GM18508 (cell line): ENCODE data around the gene UBAC2.

Experiments used
- ATAC-seq: cut with Tn5 transposase; IDR thresholded peaks from one replicate; pipeline ENCODE4 v1.9.1; 2021; ENCODE audit warnings: moderate number of reproducible peaks; ENCODE audit not compliant: insufficient read depth, unreplicated experiment

The UBAC2 gene

GRCh38 chr13:99265821-99266426 is 65.3 kb downstream of the UBAC2 start:
- ATAC-seq: no peak

- ATAC-seq: no peak
Observed at GRCh38 chr13:99266827-99267226, 66.2 kb downstream of the UBAC2 start.

DNA sequence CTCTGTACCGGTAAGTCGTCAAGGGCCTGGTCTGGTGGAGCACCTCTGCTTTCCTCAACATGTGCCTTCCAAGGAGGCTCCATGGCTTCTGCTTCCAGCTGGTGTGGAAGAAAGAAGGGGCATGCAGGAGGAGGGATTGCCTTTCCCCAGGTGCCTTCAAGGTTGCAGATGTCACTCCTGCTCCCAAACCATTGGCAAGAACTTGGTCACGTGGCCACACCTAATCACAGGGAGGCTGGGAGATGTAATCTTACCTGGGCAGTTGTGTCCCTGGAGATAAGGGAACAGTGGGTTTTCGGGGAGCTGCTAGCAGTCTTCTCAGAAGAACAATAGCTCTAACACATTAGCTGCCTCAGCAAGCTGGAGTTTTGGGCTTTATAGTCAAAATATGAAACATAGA is 67.3 kb downstream of the UBAC2 start:
- no peak for ATAC-seq

DNA sequence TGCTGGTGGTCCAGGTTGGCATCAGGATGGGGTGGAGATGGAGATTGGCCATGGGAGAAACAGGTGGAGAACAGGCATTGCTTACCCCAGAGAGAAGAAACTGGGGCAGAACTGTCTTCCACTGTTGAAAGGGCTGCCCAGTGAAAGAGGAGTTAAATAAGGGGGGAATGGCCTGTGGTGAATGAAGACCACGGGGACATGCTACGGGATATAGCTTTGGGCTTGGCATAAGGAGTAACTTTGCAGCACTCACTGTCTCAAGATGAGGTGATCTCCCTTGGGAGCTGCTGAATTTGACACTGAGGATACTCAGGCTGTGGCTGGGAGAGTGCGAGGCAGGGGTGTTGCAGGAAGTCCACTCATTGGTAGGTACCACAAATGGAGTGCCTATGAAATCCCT is 68.2 kb downstream of the UBAC2 start:
- no peak for ATAC-seq

DNA sequence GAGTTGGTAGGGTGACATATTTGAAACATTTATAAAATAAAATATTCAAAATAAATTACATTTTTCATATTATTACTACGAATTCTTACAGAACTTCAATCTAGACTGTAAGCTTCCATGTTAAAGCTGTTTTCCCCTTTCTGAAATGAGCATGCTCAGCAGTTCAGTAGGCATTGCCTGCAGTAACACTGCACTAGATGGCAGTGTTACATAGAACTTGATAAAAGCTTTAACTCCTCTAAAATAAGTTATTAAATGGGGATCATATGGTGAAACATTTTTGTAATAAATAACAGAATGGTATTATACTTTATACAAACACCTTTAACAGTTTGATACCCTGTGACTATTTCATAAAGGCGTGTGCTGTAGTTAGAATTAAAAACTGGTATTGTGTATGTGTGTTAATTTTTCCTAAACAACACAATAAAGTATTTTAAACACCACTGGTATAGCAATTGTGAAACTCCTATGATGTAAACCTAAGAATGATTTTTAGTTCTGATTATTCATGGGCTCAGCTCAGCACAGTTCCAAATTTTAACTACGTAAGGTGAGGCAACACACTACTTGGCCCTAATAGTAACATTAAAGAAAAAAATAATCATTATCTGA is 69.1 kb downstream of the UBAC2 start:
- no peak for ATAC-seq

DNA sequence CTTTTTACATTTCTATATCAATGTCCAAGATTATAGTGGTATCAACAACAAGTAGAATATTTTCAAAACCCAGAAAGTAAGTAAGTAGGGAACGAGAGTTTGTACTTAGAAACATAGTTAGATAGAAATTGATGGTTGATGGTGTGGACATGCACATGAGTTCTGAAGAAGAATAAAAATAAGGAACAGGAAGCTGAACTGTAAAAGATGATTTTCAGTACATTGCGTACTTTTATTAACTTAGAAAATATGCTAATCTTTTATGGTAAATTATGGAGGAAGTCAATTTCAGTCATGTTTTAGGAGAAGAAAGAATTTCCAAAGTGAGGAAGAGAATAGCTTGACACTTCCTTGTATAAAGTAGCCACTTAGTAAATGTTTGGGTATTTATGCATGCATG is 69.9 kb downstream of the UBAC2 start:
- no peak for ATAC-seq

DNA sequence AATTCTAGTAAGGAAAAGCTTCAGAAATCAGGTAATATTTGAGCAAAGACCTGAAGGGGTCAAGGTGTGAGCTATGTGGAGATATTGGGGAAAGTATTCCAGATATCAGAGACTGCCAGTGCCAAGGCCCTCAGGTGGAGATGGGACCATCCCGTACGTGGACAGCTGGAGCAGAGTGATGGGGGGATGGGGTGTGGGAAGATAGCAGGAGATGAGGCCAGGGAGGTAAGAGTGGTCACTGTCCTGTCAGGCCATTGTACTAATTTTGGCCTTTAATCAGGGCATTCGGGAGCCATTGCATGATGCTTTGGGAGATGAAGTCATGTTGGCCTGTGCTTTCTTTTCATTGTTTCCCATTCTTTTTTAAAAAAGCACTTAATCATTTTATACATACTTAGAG is 70.6 kb downstream of the UBAC2 start:
- no peak for ATAC-seq

- no peak for ATAC-seq
Observed at GRCh38 chr13:99272481-99272880, 71.8 kb downstream of the UBAC2 start.

- no peak for ATAC-seq
Observed at GRCh38 chr13:99273128-99273527, 72.5 kb downstream of the UBAC2 start.

GRCh38 chr13:99275093-99275469 is 74.4 kb downstream of the UBAC2 start:
- ATAC-seq: no peak

DNA sequence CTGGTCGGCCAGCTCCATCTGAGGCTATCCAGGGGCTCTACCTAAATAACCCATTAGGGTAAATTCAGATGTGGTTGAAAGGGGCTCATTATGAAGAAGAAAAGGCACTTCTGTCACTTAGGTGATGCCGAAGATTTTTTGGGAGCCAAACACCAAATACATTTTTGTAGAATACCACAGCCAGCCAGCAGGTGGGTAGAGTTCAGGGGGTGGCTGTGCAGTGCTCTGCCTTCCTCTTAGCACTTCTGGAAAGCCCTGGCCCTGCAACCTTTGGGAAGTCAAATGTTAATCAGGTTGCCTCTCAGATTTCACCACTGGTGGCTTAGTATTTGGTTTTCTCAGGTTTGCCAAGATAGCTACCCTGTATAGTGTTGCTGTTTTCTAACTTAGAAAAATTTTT is 76.1 kb downstream of the UBAC2 start:
- no peak for ATAC-seq

DNA sequence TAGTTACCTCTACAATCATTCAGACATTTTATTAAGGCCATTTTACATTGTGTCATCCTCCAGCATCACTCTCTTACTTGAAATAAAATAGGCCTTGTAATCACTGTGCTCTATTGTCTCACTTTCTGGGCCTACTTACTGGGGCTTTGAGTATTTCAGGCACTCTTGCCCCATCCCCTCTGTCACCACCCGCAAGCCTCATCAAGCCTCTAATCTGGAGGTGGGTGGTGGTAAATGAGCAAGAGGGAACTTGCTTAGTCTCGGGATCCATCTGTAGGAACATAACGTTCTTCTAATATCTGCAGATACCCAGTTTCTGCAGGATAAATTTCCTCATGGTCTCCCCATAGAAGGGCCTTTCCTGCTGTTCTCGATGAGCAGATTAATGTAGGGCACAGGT is 77.0 kb downstream of the UBAC2 start:
- no peak for ATAC-seq

DNA sequence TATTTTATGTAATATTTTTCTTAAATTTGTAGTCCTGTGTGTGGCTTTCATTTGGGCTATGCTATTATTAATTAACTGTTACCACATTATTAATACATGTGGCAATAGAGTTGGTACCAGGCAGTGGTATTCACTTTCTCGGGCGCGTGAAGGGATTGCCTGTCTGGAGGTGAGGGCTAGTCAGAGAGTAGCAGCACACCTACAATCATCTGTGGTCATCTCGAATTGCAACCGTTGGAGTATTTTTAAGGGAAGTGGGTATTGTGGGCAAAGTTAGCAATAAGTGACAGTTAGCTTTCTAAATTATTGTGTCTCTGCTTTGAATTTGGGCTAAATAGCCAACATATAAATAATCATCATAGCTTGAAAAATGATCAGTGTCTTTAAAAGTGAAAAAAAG is 77.5 kb downstream of the UBAC2 start:
- no peak for ATAC-seq

DNA sequence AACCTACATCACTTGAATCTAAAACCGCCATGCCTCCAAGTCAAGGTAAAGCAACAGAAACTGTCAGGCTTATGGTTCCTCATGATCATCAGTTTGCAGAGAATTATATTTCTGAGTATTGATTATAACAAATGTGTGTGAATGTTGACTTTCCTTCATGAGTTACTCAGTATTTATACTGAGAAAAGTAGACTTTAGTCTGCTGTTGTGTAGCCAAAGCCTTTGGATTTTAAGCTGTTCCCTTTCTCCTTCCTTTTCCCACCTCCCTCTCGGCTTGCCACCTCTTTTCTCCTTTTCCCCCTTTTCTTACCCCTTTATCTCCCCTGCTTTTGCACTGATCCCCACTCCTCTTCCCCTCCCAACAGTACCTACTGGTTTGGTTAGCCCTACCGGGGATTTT is 78.2 kb downstream of the UBAC2 start:
- no peak for ATAC-seq

GRCh38 chr13:99279637-99280036 is 79.0 kb downstream of the UBAC2 start:
- no peak for ATAC-seq

DNA sequence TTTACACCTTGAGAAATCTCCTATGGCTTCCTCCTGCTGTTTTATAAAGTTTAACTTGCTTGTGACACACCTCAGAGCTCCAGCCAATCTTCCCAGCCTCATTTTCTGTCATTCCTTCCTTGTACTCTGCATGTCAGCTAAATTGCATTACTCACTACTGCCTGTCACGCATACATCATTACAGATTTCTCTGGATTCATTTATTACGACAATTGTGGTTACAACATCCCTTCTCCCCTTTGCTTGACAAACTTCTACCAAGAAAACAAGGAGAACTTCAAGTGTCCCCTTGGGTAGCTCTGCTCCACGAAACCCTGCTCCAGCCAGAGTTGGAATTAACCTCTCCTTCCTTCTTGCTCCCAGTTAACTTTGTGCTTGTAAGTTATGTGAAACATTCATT is 79.5 kb downstream of the UBAC2 start:
- ATAC-seq: no peak

DNA sequence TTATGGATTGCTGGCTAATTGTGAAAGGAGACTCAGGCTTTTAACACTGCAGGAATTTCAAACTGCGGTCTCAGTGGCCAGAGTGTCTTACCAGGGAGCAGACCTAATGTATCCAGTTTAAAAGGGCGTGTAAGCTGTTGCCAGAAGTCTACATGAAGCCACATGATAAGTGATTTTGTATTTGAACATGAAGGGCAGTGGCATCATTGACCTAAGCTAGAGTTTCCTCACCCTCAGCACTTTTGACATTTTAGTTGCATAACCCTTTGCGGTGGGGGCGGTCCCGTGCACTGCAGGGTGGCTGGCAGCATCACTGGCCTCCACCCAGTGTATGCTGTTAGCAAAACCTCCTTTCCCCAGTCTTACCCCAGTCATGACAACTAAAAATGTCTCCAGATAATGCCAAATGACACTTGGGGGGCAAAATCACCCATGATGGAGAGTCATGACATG is 81.2 kb downstream of the UBAC2 start:
- ATAC-seq: peak; percentile 45

DNA sequence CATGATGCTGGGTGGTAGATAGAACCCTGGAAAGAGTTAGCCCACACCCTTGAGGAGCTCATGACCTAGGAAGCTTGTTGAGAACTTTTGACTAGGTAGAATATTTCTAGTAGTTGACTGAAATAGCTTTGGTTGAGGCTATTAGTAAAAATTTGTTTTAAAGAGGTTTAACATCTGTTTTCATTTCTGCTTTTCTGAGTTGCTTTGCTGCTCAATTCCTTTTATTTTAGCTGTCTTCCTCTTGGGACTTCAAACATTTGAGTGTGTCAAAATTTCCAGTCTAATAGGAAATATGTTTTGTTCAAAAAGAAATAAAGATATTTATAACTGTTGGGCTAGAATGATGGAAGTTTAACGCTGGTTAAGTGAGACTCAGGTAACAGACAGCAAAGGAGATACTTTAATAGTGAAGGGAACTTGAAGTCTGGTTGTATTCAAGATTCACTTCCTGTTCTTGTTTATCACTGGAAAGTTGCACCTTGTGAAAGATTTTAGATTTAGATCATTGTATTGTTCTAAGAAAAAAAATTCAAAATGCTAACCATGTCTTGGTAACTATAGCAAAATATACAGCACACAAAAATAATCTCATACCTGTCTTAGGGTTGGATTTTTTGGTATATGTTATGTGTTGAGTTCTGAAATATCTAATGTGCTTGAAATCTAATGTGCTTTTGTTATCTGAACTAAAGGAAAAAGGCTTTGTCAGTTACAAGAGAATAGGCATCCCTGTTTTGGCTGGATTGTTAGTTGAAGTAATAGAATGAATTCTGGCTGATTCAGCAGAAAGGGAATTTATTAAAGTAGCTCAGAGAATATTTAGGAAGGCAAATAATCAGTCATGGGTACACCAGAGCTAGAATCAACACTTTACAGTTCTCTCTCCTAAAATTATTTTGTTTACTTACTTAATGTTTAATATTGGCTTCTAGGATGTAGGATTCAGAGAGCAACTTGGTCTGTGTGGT is 81.9 kb downstream of the UBAC2 start:
- peak; percentile 39 for ATAC-seq

- no peak for ATAC-seq
Observed at GRCh38 chr13:99285432-99286182, 85.0 kb downstream of the UBAC2 start.

DNA sequence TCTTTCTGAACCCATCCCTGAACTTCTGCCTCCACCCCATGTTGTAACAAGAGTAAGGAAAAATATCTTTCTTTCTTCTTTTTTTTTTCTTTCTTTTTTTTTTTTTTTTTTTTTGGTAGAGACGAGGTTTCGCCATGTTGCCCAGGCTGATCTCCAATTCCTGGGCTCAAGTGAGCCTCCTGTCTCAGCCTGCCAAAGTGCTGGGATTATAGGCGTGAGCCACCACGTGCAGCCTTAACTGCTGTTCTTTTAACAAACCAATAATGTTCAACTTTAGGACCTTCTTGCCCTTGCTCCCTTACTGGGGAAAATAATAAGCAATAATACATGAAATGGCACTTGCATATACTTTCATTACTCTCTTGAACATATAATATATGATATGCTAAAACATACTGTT is 86.9 kb downstream of the UBAC2 start:
- ATAC-seq: no peak

DNA sequence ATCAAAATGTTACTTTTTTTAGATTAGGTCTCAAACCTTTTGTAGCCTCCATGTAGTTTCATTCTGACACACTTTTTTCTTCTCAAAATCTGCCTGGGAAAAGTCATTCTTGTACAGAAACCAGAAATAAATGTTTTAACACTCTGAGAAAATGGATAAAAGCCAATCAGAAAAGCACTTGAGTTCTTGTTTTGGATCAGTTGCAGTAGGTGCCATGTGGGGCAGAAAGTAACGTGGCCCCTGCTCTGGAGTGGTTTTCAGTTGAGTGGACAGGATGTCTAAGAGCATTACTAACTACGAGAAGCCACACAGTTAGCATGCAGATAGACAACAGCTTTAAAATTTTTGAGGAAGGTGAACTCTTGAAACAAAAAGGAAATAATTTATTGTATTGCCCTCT is 87.4 kb downstream of the UBAC2 start:
- peak; percentile 74 for ATAC-seq
